HCT116 (cell line): ENCODE measurements around the gene REG1A. TPM values are rescaled to one million over a fixed set of nuclear protein-coding genes. Genes with fewer than 3 reads are reported as not detected.

Experiments used
- ATAC-seq: fragments of 200-7000 bp; cut with Tn5 transposase; 2 replicates; pipeline ENCODE4 v1.9.1; 2020; ENCODE audit warnings: mild to moderate bottlenecking, moderate library complexity
- BruUV-seq: library from RNA; stranded (reverse); fragments of 400-500 nt; replicated peaks from 2 replicates; lab custom pipeline; 2021; lab: Mats Ljungman, UMichigan
- CTCF ChIA-PET: fragments of 300-600 bp; sonication (Branson Sonifier 250); formaldehyde crosslinking; loops from one replicate; lab custom pipeline; 2021; ENCODE audit warnings: antibody characterized with exemption; lab: Charles Lee
- POLR2A ChIA-PET: fragments of 300-600, 350-600 bp; sonication (Branson Sonifier 250); formaldehyde crosslinking; loops from one replicate; lab custom pipeline; 2021; ENCODE audit warnings: antibody characterized with exemption; lab: Charles Lee
- RAD21 ChIA-PET, 2 experiments: fragments of 300-600 bp; sonication (Branson Sonifier 250); formaldehyde crosslinking; loops; one replicate each; lab custom pipeline; 2023; ENCODE audit warnings: low total read pairs in 2 of 2; ENCODE audit not compliant: uncharacterized antibody in 2 of 2, unreplicated experiment in 2 of 2, low non-redundant PET in 1 of 2; lab: Charles Lee
- DNase-seq: peaks from one replicate; pipeline ENCODE4 v3.0.0-alpha.2; 2010; ENCODE audit warnings: low read depth, low spot score
- H2AFZ ChIP-seq: fragments of 200-600 bp; shearing (Covaris generic), sonication (generic); 2 replicates; pipeline ENCODE4 v1.6.1; 2017; ENCODE audit warnings: low read depth, mixed run types, mixed read lengths, antibody characterized with exemption, low read length; ENCODE audit not compliant: poor library complexity, severe bottlenecking
- H3K27ac ChIP-seq: 2 replicates; pipeline ENCODE4 v1.5.1; 2012; ENCODE audit warnings: low read depth, low read length
- H3K27me3 ChIP-seq: fragments of 200-600 bp; sonication (generic); 2 replicates; pipeline ENCODE4 v1.6.1; 2016; ENCODE audit warnings: mixed run types, low read length, mixed read lengths; ENCODE audit not compliant: insufficient read depth
- H3K36me3 ChIP-seq, 2 experiments: fragments of 200-500 bp in 1 of 2; fragments of 200-600 bp in 1 of 2; sonication (Bioruptor generic) in 1 of 2; sonication (generic) in 1 of 2; 2 replicates each; pipeline versions ENCODE4 v1.5.1 to v1.6.1; 2014 to 2016; ENCODE audit warnings: low read length in 2 of 2, inconsistent platforms in 1 of 2, mixed read lengths in 1 of 2, mixed run types in 1 of 2; ENCODE audit not compliant: insufficient read depth in 2 of 2, control insufficient read depth in 1 of 2
- H3K4me1 ChIP-seq, 2 experiments: fragments of 200-600 bp in 1 of 2; sonication (generic) in 1 of 2; 2 replicates each; pipeline versions ENCODE4 v1.5.1 to v1.6.1; 2012 to 2017; ENCODE audit warnings: low read length in 2 of 2, inconsistent platforms in 1 of 2, mild to moderate bottlenecking in 1 of 2, mixed read lengths in 1 of 2, mixed run types in 1 of 2, moderate library complexity in 1 of 2; ENCODE audit not compliant: insufficient read depth in 2 of 2, control insufficient read depth in 1 of 2
- H3K4me2 ChIP-seq: fragments of 200-600 bp; sonication (generic); 2 replicates; pipeline ENCODE4 v1.6.1; 2017; ENCODE audit warnings: mixed run types, low read length, mixed read lengths
- H3K4me3 ChIP-seq, 2 experiments: fragments of 200-600 bp in 1 of 2; sonication (generic) in 1 of 2; replicated peaks in 1 of 2; 2 replicates each; pipeline ENCODE4 v1.5.1; 2011 to 2016; ENCODE audit warnings: low read length in 2 of 2, control low read depth in 1 of 2, low read depth in 1 of 2, mild to moderate bottlenecking in 1 of 2, mixed read lengths in 1 of 2, mixed run types in 1 of 2
- H3K79me2 ChIP-seq: fragments of 200-600 bp; sonication (generic); 2 replicates; pipeline ENCODE4 v1.6.1; 2017; ENCODE audit warnings: mild to moderate bottlenecking, mixed run types, low read length, moderate library complexity, mixed read lengths; ENCODE audit not compliant: insufficient read depth
- H3K9ac ChIP-seq: fragments of 200-600 bp; sonication (generic); 2 replicates; pipeline ENCODE4 v1.6.1; 2016; ENCODE audit warnings: low read length, mixed read lengths
- H3K9me2 ChIP-seq: fragments of 200-600 bp; sonication (generic), shearing (Covaris generic); 2 replicates; pipeline ENCODE4 v1.6.1; 2017; ENCODE audit warnings: mixed run types, mild to moderate bottlenecking, moderate library complexity; ENCODE audit not compliant: insufficient read depth
- H3K9me3 ChIP-seq, 2 experiments: fragments of 200-500 bp in 1 of 2; fragments of 200-600 bp in 1 of 2; sonication (Bioruptor generic) in 1 of 2; sonication (generic) in 1 of 2; 2 replicates each; pipeline ENCODE4 v1.6.1; 2014 to 2017; ENCODE audit warnings: low read length in 2 of 2, mixed read lengths in 2 of 2, inconsistent platforms in 1 of 2, low read depth in 1 of 2, mild to moderate bottlenecking in 1 of 2, mixed run types in 1 of 2, moderate library complexity in 1 of 2; ENCODE audit not compliant: control insufficient read depth in 1 of 2, insufficient read depth in 1 of 2
- H4K20me1 ChIP-seq: fragments of 200-600 bp; sonication (generic), shearing (Covaris generic); 2 replicates; pipeline ENCODE4 v1.6.1; 2017; ENCODE audit warnings: mixed run types, mild to moderate bottlenecking, moderate library complexity; ENCODE audit not compliant: insufficient read depth
- EGR1 ChIP-seq: IDR thresholded peaks from 2 replicates; pipeline ENCODE4 v1.6.1; 2012; ENCODE audit warnings: low read depth
- EZH2 ChIP-seq: fragments of 200-600 bp; sonication (generic); IDR thresholded peaks from 2 replicates; pipeline ENCODE4 v1.6.1; 2017; ENCODE audit warnings: antibody characterized with exemption, mixed run types
- EZH2phosphoT487 ChIP-seq: fragments of 200-600 bp; IDR thresholded peaks from 2 replicates; pipeline ENCODE4 v1.6.1; 2018; ENCODE audit warnings: antibody characterized with exemption, borderline replicate concordance
- FOSL1 ChIP-seq: IDR thresholded peaks from 2 replicates; pipeline ENCODE4 v1.6.1; 2012; ENCODE audit warnings: low read depth
- SIN3A ChIP-seq: IDR thresholded peaks from 2 replicates; pipeline ENCODE4 v1.6.1; 2012; ENCODE audit warnings: low read depth
- SP1 ChIP-seq: IDR thresholded peaks from 2 replicates; pipeline ENCODE4 v1.6.1; 2012; ENCODE audit warnings: low read depth
- SRF ChIP-seq: IDR thresholded peaks from 2 replicates; pipeline ENCODE4 v1.6.1; 2012; ENCODE audit warnings: low read depth
- ZFX ChIP-seq: fragments of 450-650 bp; IDR thresholded peaks from 2 replicates; pipeline ENCODE4 v1.6.1; 2017
- intact Hi-C: fragments of 100-400 bp; cut with micrococcal nuclease; formaldehyde crosslinking; loops from 2 replicates; pipeline ENCODE4 v1.10.0; 2022
- total RNA-seq: library from RNA; stranded (reverse); gene quantifications from one replicate; pipeline ENCODE4 v1.2.1, GENCODE V29; 2021; ENCODE audit not compliant: unreplicated experiment
- TF ChIP-seq, protein P1 (sequence below): IDR thresholded peaks from 2 replicates; pipeline ENCODE4 v1.6.1; 2011; ENCODE audit warnings: mild to moderate bottlenecking, low read length, moderate library complexity; ENCODE audit not compliant: insufficient replicate concordance; ENCODE audit errors: extremely low read depth
- TF ChIP-seq, protein P2 (sequence below), 3 experiments: fragments of 200-600 bp in 1 of 3; sonication (generic) in 1 of 3; IDR thresholded peaks in 2 of 3; conservative IDR thresholded peaks in 1 of 3; 2 replicates each; pipeline ENCODE4 v1.5.1; 2012 to 2017; ENCODE audit warnings: low read depth in 2 of 3, low read length in 2 of 3, antibody characterized with exemption in 1 of 3, borderline replicate concordance in 1 of 3, control low read depth in 1 of 3, mild to moderate bottlenecking in 1 of 3, mixed read lengths in 1 of 3, mixed run types in 1 of 3, moderate library complexity in 1 of 3; ENCODE audit not compliant: insufficient read depth in 1 of 3
- TF ChIP-seq, protein P3 (sequence below): IDR thresholded peaks from 2 replicates; pipeline ENCODE4 v1.6.1; 2012
- TF ChIP-seq, protein P4 (sequence below): IDR thresholded peaks from 2 replicates; pipeline ENCODE4 v1.6.1; 2012; ENCODE audit warnings: low read depth

Gene REG1A
- total RNA-seq, 1 experiment from 2014 or later, result 5.2 TPM

DNA sequence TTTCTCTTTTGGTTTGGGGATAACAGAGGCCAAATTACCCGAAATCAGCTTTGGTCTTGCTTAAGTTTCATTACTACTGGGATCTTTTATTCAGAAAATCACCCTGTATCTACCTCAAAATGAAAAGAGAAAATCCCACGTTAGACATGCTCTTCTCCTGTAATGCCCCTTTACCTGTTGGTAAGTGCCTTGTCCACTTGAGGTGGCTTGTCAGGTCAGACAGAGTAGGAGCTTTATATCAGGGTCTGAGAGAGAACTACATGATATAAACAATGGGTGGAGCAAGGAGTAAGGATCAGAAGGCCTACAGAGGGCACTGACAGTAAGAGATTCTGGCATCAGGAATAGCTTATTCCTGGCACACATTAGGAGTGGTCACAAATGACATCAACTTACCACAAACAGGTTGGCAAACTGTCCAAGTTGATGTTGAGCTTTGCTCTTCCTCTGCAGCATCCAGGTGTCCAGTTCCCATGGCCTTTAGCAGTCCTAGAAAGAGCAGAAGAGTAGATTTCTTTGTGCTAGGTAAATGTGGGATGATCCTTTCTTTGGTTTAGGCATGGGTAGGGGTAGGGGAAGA is 32.4 kb upstream of the REG1A start, which contains the start of gene REG1B:
Gene REG1B (minus strand): TSS at position 209 of the 580 bp plus-strand sequence. CDS start 381 bp downstream, outside the sequence.
- H4K20me1 ChIP-seq, result no peaks in the 10 kb centered on the region
- H3K4me2 ChIP-seq, result no peak within 1 kb of the TSS
- no peak within 1 kb of the TSS for H3K9ac ChIP-seq
- CTCF ChIA-PET, result no interaction called here
- no peak for DNase-seq
- no peaks in the 10 kb centered on the region for H3K36me3 ChIP-seq
- intact Hi-C loops, result no loop called here
- POLR2A ChIA-PET, result no interaction called here
- peaks cover 12 to 20% of the 10 kb centered on the region in 2 experiments; a peak in 2 of 4 replicates for H3K9me3 ChIP-seq
- RAD21 ChIA-PET, result no interaction called here
- BruUV-seq, result no TSS peak
- H3K4me1 ChIP-seq, result no peaks in the 10 kb centered on the region
- TF ChIP-seq EZH2phosphoT487, result no peak
- H3K27ac ChIP-seq, result no peak within 1 kb of the TSS
- H3K4me3 ChIP-seq, result no peak within 1 kb of the TSS
- ATAC-seq, result no peak
- H2AFZ ChIP-seq, result no peak within 1 kb of the TSS
- H3K79me2 ChIP-seq, result no peaks in the 10 kb centered on the region
- H3K9me2 ChIP-seq, result no peaks in the 10 kb centered on the region
- no peaks in the 10 kb centered on the region for H3K27me3 ChIP-seq

DNA sequence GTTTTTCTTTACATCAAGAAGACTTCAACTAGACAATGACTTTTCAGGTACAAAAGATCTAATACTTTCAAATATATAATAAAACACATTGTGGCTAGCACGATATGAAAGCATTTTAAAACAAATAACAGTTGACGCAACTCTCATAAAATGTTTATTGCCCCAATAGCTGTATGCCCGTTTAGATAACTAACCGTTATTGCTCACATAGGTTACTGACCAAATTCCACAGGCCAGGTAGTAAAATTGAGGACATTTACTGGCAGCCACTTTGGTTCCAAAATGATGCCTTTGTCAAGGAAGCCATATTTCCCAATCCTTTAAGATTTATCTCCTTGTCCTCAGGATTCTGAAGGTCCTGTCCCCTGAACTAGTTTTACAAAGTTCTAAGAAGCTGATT is 29.6 kb upstream of the REG1A start:
- no peaks in the 10 kb centered on the region for H3K9me2 ChIP-seq
- H3K4me3 ChIP-seq, result no peak overlapping the region
- H3K4me1 ChIP-seq, result no peaks in the 10 kb centered on the region
- no peak overlapping the region for H2AFZ ChIP-seq
- CTCF ChIA-PET, result no interaction called here
- H3K27me3 ChIP-seq, result no peaks in the 10 kb centered on the region
- H3K9ac ChIP-seq, result no peak overlapping the region
- H4K20me1 ChIP-seq, result no peaks in the 10 kb centered on the region
- ATAC-seq (no peak), DNase-seq (no peak)
- intact Hi-C loops, result no loop called here
- POLR2A ChIA-PET, result no interaction called here
- no peaks in the 10 kb centered on the region for H3K79me2 ChIP-seq
- BruUV-seq, result no TSS peak
- TF ChIP-seq SRF (no peak), SIN3A (no peak), ZFX (no peak), EGR1 (no peak), EZH2phosphoT487 (no peak), FOSL1 (no peak), SP1 (no peak), EZH2 (no peak)
- TF ChIP-seq, protein P1, sequence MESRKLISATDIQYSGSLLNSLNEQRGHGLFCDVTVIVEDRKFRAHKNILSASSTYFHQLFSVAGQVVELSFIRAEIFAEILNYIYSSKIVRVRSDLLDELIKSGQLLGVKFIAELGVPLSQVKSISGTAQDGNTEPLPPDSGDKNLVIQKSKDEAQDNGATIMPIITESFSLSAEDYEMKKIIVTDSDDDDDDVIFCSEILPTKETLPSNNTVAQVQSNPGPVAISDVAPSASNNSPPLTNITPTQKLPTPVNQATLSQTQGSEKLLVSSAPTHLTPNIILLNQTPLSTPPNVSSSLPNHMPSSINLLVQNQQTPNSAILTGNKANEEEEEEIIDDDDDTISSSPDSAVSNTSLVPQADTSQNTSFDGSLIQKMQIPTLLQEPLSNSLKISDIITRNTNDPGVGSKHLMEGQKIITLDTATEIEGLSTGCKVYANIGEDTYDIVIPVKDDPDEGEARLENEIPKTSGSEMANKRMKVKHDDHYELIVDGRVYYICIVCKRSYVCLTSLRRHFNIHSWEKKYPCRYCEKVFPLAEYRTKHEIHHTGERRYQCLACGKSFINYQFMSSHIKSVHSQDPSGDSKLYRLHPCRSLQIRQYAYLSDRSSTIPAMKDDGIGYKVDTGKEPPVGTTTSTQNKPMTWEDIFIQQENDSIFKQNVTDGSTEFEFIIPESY, result no peak
- TF ChIP-seq, protein P2, sequence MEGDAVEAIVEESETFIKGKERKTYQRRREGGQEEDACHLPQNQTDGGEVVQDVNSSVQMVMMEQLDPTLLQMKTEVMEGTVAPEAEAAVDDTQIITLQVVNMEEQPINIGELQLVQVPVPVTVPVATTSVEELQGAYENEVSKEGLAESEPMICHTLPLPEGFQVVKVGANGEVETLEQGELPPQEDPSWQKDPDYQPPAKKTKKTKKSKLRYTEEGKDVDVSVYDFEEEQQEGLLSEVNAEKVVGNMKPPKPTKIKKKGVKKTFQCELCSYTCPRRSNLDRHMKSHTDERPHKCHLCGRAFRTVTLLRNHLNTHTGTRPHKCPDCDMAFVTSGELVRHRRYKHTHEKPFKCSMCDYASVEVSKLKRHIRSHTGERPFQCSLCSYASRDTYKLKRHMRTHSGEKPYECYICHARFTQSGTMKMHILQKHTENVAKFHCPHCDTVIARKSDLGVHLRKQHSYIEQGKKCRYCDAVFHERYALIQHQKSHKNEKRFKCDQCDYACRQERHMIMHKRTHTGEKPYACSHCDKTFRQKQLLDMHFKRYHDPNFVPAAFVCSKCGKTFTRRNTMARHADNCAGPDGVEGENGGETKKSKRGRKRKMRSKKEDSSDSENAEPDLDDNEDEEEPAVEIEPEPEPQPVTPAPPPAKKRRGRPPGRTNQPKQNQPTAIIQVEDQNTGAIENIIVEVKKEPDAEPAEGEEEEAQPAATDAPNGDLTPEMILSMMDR (IDR thresholded peaks at IDR 0.05 in 2 of 3, conservative IDR thresholded peaks at IDR 0.05 in 1 of 3; ENCODE audit: borderline replicate concordance in 1 of 3, insufficient read depth in 1 of 3, low read depth in 2 of 3, low read length in 2 of 3), result no peak
- TF ChIP-seq, protein P3, sequence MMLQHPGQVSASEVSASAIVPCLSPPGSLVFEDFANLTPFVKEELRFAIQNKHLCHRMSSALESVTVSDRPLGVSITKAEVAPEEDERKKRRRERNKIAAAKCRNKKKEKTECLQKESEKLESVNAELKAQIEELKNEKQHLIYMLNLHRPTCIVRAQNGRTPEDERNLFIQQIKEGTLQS, result no peak
- TF ChIP-seq, protein P4, sequence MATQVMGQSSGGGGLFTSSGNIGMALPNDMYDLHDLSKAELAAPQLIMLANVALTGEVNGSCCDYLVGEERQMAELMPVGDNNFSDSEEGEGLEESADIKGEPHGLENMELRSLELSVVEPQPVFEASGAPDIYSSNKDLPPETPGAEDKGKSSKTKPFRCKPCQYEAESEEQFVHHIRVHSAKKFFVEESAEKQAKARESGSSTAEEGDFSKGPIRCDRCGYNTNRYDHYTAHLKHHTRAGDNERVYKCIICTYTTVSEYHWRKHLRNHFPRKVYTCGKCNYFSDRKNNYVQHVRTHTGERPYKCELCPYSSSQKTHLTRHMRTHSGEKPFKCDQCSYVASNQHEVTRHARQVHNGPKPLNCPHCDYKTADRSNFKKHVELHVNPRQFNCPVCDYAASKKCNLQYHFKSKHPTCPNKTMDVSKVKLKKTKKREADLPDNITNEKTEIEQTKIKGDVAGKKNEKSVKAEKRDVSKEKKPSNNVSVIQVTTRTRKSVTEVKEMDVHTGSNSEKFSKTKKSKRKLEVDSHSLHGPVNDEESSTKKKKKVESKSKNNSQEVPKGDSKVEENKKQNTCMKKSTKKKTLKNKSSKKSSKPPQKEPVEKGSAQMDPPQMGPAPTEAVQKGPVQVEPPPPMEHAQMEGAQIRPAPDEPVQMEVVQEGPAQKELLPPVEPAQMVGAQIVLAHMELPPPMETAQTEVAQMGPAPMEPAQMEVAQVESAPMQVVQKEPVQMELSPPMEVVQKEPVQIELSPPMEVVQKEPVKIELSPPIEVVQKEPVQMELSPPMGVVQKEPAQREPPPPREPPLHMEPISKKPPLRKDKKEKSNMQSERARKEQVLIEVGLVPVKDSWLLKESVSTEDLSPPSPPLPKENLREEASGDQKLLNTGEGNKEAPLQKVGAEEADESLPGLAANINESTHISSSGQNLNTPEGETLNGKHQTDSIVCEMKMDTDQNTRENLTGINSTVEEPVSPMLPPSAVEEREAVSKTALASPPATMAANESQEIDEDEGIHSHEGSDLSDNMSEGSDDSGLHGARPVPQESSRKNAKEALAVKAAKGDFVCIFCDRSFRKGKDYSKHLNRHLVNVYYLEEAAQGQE, result no peak
- H3K4me2 ChIP-seq, result no peak overlapping the region
- no peaks in the 10 kb centered on the region for H3K36me3 ChIP-seq
- H3K9me3 ChIP-seq, result peaks cover 8 to 15% of the 10 kb centered on the region in 2 experiments; a peak in 2 of 4 replicates
- RAD21 ChIA-PET, result no interaction called here
- H3K27ac ChIP-seq, result no peak overlapping the region
